Immature natural killer cell (primary cell): ENCODE data around the gene KLHDC9. TPM values are rescaled to one million over a fixed set of nuclear protein-coding genes. Genes with fewer than 3 reads are reported as not detected.

Source experiments
- DNase-seq, 3 donors: peaks; one replicate each; pipeline ENCODE4 v3.0.0; 2022; ENCODE audit warnings: mixed read lengths in 1 of 3
- H3K27ac Mint-ChIP-seq, 6 donors: one replicate each; pipeline ENCODE4 v1.8.0; 2020; ENCODE audit warnings: mixed read lengths in 6 of 6, mild to moderate bottlenecking in 5 of 6, inconsistent platforms in 4 of 6, moderate library complexity in 3 of 6
- H3K27me3 Mint-ChIP-seq, 3 donors: one replicate each; pipeline ENCODE4 v1.8.0; 2020 to 2021; ENCODE audit warnings: low read depth in 3 of 3, mild to moderate bottlenecking in 3 of 3, mixed read lengths in 3 of 3, moderate library complexity in 3 of 3, inconsistent platforms in 1 of 3
- H3K36me3 Mint-ChIP-seq, 3 donors: one replicate each; pipeline ENCODE4 v1.8.0; 2020; ENCODE audit warnings: mixed read lengths in 3 of 3, inconsistent platforms in 2 of 3, mild to moderate bottlenecking in 2 of 3
- H3K4me1 Mint-ChIP-seq, 2 donors: one replicate each; pipeline ENCODE4 v1.8.0; 2020; ENCODE audit warnings: inconsistent platforms in 2 of 2, mild to moderate bottlenecking in 2 of 2, mixed read lengths in 2 of 2, moderate library complexity in 1 of 2
- H3K4me3 Mint-ChIP-seq, 5 donors: one replicate each; pipeline ENCODE4 v1.8.0; 2020; ENCODE audit warnings: mild to moderate bottlenecking in 5 of 5, mixed read lengths in 5 of 5, inconsistent platforms in 3 of 5, moderate library complexity in 3 of 5
- H3K9me3 Mint-ChIP-seq, 6 donors: one replicate each; pipeline ENCODE4 v1.8.0; 2020; ENCODE audit warnings: mild to moderate bottlenecking in 6 of 6, mixed read lengths in 6 of 6, inconsistent platforms in 4 of 6, moderate library complexity in 3 of 6
- polyA plus RNA-seq, 3 donors: library from polyadenylated mRNA; unstranded; fragments of 300-500 nt; fragmentation: Illumina TruSeq; gene quantifications; one replicate each; pipeline ENCODE4 v1.2.3, GENCODE V29; 2021

The KLHDC9 gene
- polyA plus RNA-seq, 3 donors from 2014 or later, result 0.59 TPM; not detected in 2

DNA sequence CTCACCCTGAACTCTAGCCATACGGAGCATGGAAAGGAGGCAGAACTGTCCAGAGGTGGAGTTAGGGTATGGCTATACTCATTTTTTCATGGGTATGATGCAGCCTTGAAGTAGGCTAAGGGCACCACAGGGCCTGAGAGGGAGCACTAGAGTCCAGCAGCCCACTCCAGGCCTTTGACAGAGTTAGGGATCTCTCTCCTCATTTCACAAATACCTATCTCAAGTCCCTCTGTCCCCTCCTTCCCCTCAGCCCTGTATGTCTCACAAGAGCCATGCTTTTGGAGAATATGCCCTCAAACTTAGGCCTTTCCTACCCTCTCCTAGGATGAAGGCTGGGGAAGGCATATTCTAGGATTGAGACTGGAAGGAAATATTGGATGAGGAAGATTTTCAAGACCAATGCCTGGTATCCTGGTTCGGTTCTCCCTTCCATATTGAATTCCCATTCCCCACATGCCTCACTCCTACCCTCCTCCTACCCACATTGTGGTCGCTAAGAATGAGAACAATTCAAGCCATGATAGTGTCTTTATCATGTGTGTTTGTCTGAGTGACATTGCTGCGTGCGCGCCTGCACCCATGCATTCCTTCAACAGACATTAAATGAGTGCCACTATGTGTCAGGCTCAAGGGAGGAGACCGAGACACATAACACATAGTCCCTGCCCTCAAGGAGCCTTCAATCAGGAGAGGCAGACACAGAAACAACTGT, 6.2 kb upstream of the KLHDC9 start:
- H3K36me3 Mint-ChIP-seq, result no peaks in the 10 kb centered on the region
- H3K27ac Mint-ChIP-seq, result no peak overlapping the region
- no peak for DNase-seq
- H3K9me3 Mint-ChIP-seq, result no peaks in the 10 kb centered on the region
- peaks cover 1 to 4% of the 10 kb centered on the region in 2 donors for H3K4me1 Mint-ChIP-seq
- H3K27me3 Mint-ChIP-seq, result peaks cover 7 to 15% (median 14%) of the 10 kb centered on the region in 3 donors
- no peak overlapping the region for H3K4me3 Mint-ChIP-seq

DNA sequence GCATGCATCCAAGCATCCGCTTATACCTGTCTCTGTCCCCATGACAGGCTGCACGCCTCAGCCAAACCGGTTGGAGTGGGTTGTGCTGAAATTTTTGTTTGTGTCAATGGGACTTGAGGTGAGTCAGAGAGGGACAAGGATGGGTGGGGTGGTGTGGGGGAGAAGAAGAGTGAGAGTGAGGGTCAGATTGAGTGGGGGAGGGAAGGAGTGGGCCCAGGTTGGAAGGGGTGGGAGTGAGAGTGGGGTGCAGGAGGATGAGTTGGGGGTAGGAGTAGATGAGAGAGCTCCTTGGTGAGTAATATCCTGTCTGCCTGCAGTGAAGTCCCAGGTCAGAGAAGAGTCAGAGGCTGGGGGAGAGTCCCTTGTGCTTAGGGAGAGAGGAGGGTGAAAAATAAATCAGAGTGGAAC, 5.5 kb upstream of the KLHDC9 start:
- peaks cover 0 to 3% (median 1%) of the 10 kb centered on the region in 6 donors for H3K9me3 Mint-ChIP-seq
- H3K36me3 Mint-ChIP-seq, result peaks cover 0 to 3% (median 3%) of the 10 kb centered on the region in 3 donors
- peaks cover 8 to 11% of the 10 kb centered on the region in 2 donors for H3K4me1 Mint-ChIP-seq
- H3K4me3 Mint-ChIP-seq, result no peak overlapping the region
- H3K27me3 Mint-ChIP-seq, result peaks cover 14 to 22% (median 21%) of the 10 kb centered on the region in 3 donors
- no peak overlapping the region for H3K27ac Mint-ChIP-seq
- DNase-seq, result no peak

DNA sequence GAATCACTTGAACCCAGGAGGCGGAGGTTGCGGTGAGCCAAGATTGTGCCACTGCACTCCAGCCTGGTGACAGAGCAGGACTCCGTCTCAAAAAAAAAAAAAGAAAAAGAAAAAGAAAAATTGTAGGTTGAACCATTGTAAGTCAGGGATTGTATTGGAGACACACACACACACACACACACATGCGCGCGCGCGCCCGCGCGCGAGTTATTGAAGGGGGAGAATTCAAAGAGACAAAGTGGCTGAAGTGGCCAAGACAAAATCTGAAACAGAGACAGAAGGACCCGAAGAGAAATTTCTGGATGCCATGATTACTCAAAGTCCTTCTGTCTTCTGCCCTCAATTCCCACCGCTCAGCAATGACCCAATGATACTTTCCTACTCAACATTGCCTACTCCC, 3.7 kb upstream of the KLHDC9 start:
- DNase-seq, result no peak
- H3K4me1 Mint-ChIP-seq, result peaks cover 22% of the 10 kb centered on the region in 2 donors
- H3K4me3 Mint-ChIP-seq, result no peak overlapping the region
- H3K27ac Mint-ChIP-seq, result peak overlapping the region in 1 of 6 donors; percentile 67
- H3K9me3 Mint-ChIP-seq, result peaks cover 0 to 6% (median 2%) of the 10 kb centered on the region in 6 donors
- H3K36me3 Mint-ChIP-seq, result peaks cover 0 to 4% (median 4%) of the 10 kb centered on the region in 3 donors
- peaks cover 24 to 35% (median 34%) of the 10 kb centered on the region in 3 donors for H3K27me3 Mint-ChIP-seq

DNA sequence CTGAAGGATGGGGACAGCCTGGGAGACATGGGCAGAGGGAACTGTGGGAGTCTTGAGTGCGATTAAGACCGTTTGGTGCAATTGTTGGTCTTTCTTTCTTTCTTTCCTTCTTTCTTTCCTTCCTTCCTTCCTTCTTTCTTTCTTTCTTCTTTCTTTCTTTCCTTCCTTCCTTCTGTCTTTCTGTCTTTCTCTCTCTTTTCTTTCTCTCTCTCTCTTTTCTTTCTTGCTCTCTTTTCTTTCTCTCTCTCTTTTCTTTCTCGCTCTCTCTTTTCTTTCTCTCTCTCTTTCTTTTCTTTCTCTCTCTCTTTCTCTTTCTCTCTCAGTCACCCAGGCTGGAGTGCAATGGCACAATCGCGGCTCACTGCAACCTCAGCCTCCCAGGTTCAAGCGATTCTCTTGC, 2.9 kb upstream of the KLHDC9 start:
- peaks cover 24 to 40% (median 34%) of the 10 kb centered on the region in 3 donors for H3K27me3 Mint-ChIP-seq
- H3K4me1 Mint-ChIP-seq, result peaks cover 22% of the 10 kb centered on the region in 2 donors
- H3K36me3 Mint-ChIP-seq, result peaks cover 0 to 12% (median 4%) of the 10 kb centered on the region in 3 donors
- DNase-seq, result no peak
- no peak overlapping the region for H3K4me3 Mint-ChIP-seq
- H3K9me3 Mint-ChIP-seq, result peaks cover 0 to 6% (median 2%) of the 10 kb centered on the region in 6 donors
- no peak overlapping the region for H3K27ac Mint-ChIP-seq

DNA sequence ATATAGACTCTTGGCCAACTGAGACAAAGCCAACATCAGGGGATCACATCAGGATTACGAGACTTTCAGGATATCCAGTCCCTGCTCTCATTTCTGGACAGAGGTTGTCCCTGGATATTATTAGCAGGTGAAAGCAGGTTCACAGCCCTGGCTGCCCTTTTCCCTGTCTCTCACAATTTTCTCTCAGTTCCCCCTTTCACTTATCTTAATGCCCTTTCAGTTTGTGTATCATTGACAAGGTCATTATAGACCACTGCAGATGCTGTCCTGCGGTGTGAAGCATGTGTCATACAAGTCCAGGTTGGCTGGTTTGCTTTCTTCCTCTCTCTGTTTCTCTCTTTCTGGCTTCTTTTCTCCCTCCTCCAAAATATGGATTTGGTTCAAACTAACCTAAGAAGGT, 2.1 kb upstream of the KLHDC9 start:
- Mint-ChIP-seq H3K27me3 (peaks cover 24 to 40% (median 34%) of the 10 kb centered on the region in 3 donors), H3K27ac (peak overlapping the region in 2 of 6 donors; percentile 40 to 99), H3K4me3 (no peak overlapping the region), H3K36me3 (peaks cover 0 to 13% (median 4%) of the 10 kb centered on the region in 3 donors), H3K4me1 (peaks cover 22% of the 10 kb centered on the region in 2 donors), H3K9me3 (peaks cover 0 to 6% (median 2%) of the 10 kb centered on the region in 6 donors)
- no peak for DNase-seq

DNA sequence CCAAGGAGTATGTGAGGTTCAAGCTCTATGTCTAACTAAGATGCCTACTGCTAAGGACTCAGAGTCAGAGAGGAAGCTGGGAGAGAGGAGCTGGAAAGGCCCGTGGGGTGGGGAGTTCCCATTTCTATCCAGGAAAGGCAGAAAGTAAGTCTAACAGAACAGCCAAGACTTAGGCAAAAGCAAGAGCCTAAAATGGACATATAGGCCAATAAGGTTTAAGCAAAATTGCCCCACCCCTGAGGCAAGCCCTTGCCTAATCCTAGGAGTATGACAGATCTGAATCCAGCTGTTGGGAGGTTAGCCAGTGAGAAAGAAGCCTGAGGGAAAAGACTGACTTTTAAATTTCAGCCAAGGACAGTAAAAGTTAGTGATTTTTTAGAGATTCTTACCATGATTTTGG, 1.6 kb upstream of the KLHDC9 start:
- Mint-ChIP-seq H3K4me1 (peaks cover 22% of the 10 kb centered on the region in 2 donors), H3K9me3 (peaks cover 0 to 6% (median 2%) of the 10 kb centered on the region in 6 donors), H3K36me3 (peaks cover 0 to 16% (median 4%) of the 10 kb centered on the region in 3 donors), H3K27me3 (peaks cover 24 to 40% (median 34%) of the 10 kb centered on the region in 3 donors), H3K4me3 (peak overlapping the region in 1 of 5 donors; percentile 20), H3K27ac (peak overlapping the region in 4 of 6 donors; percentile 23 to 99 (median 80))
- no peak for DNase-seq

DNA sequence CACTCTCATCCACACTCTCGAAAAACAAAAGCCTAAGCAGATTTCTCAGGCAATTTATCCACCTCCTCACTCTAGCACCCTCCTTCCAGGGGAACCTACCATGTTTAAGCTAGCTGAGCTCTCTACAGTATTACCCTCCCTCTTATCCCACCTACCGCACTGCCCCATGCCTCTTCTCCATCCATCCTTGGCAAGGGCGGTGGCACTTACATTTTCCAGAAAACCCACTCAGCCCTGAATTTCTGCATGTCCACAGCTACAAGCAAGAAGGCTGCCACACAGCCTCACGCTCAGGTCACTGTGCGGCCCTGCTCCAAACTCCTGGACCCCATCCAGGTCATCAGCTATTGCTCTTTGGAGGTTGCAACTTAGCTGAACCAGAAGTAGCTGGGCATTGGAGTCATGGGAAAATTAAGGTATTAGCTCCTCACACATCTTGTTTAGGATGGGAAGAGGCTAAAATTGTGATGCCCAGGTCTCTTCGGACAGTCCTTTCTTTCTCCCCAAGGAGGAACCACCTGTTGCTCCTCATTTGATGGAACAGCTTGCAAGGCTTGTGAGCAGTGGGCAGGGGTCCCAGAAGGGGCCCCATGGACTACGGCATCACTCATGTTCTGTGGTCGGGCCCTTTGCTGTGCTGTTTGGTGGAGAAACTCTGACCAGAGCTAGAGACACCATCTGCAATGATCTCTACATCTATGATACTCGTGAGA, 1.1 kb downstream of the KLHDC9 start:
- peaks cover 24 to 37% (median 31%) of the 10 kb centered on the region in 3 donors for H3K27me3 Mint-ChIP-seq
- H3K27ac Mint-ChIP-seq, result peak overlapping the region in 4 of 6 donors; percentile 55 to 80 (median 69)
- H3K9me3 Mint-ChIP-seq, result peaks cover 0 to 6% (median 2%) of the 10 kb centered on the region in 6 donors
- no peak for DNase-seq
- peaks cover 4 to 20% (median 4%) of the 10 kb centered on the region in 3 donors for H3K36me3 Mint-ChIP-seq
- H3K4me1 Mint-ChIP-seq, result peaks cover 24 to 25% of the 10 kb centered on the region in 2 donors
- H3K4me3 Mint-ChIP-seq, result peak overlapping the region; percentile 57 to 86 (median 77)

DNA sequence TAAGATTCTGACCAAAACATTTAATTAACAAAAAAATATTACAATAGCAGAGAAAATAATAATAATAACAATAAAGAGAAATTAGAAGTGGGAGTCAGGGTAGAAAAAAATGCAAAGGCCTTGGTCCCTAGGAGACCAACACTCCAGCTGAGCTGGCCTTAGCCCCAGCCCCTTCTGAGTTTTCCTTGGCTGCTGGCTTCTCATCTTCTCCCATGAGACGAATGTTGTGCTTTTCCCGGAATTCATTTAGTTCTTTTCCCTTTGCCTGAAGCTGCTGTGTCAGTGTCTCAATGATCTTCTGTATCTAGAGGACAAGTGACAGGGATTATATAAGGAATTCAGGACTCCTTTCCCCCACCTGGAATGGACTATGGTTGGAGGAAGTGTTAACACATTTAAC, 2.4 kb downstream of the KLHDC9 start:
- H3K27me3 Mint-ChIP-seq, result peaks cover 24 to 35% (median 31%) of the 10 kb centered on the region in 3 donors
- H3K4me1 Mint-ChIP-seq, result peaks cover 24 to 25% of the 10 kb centered on the region in 2 donors
- DNase-seq, result no peak
- peaks cover 0 to 6% (median 2%) of the 10 kb centered on the region in 6 donors for H3K9me3 Mint-ChIP-seq
- H3K36me3 Mint-ChIP-seq, result peaks cover 4 to 20% (median 4%) of the 10 kb centered on the region in 3 donors
- H3K4me3 Mint-ChIP-seq, result no peak overlapping the region
- H3K27ac Mint-ChIP-seq, result no peak overlapping the region

DNA sequence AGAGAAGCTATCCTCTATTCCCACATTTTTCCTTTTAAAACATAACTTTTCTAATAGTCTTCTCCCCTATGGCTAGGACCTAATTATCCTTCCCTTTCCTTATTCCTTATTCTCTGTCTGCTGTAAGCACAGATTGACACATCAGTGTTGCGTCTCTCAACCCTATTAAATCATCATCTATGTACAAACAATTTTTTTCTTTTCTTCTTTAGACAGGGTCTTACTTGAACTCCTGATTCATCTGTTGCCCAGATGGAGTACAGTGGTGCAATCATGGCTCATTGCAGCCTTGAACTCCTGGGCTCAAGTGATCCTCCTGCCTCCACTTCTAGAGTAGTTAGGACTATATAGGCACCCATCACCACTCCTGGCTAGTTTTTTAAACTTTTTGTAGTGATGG, 8.3 kb downstream of the KLHDC9 start:
- no peak for DNase-seq
- Mint-ChIP-seq H3K27me3 (peaks cover 0 to 3% (median 0%) of the 10 kb centered on the region in 3 donors), H3K27ac (no peak overlapping the region), H3K9me3 (no peaks in the 10 kb centered on the region), H3K36me3 (peaks cover 0 to 12% (median 8%) of the 10 kb centered on the region in 3 donors), H3K4me1 (peaks cover 5 to 15% of the 10 kb centered on the region in 2 donors), H3K4me3 (no peak overlapping the region)

DNA sequence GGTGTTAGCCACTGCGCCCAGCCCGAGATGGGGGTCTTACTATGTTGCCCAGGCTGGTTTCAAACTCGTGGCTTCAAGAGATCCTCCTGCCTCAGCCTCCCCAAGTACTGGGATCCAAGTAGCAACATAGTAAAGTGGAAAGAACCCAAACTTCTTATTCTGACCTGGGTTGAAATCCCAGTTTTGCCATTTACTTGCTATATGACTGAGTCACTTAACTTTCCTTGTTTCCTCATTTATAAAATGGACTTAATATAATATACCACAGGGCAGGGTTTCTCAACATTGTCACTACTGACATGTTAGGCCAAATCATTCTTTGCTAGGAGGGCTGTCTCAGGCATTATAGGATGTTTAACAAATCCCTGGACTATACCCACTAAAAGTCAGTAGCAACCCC, 13.0 kb downstream of the KLHDC9 start:
- H3K9me3 Mint-ChIP-seq, result no peaks in the 10 kb centered on the region
- no peak overlapping the region for H3K4me3 Mint-ChIP-seq
- peaks cover 0 to 4% (median 4%) of the 10 kb centered on the region in 3 donors for H3K36me3 Mint-ChIP-seq
- H3K27me3 Mint-ChIP-seq, result peaks cover 0 to 5% (median 0%) of the 10 kb centered on the region in 3 donors
- no peak for DNase-seq
- H3K4me1 Mint-ChIP-seq, result peaks cover 29 to 46% of the 10 kb centered on the region in 2 donors
- no peak overlapping the region for H3K27ac Mint-ChIP-seq

DNA sequence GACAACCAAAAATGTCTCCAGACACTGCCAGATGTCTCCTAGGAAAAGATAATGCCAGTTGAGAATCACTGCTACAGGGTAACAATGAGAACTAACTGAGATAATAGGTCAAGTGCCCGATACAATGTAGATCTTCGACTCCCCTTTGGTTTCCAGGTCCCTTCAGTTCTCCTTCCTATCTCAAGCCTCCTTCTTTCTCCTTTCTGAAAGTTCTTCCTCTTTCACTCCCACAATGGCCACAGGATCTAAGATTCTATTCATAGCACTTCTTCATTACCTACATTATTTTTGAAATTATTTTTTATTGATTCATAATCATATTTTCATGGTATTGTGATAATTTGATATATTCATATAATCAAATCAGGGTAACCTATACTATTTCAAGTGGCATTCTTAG, 13.4 kb downstream of the KLHDC9 start:
- Mint-ChIP-seq H3K36me3 (peaks cover 0 to 4% (median under 1%) of the 10 kb centered on the region in 3 donors), H3K4me1 (peaks cover 31 to 50% of the 10 kb centered on the region in 2 donors), H3K27ac (no peak overlapping the region), H3K27me3 (peaks cover 0 to 4% (median 0%) of the 10 kb centered on the region in 3 donors), H3K9me3 (no peaks in the 10 kb centered on the region), H3K4me3 (no peak overlapping the region)
- no peak for DNase-seq

DNA sequence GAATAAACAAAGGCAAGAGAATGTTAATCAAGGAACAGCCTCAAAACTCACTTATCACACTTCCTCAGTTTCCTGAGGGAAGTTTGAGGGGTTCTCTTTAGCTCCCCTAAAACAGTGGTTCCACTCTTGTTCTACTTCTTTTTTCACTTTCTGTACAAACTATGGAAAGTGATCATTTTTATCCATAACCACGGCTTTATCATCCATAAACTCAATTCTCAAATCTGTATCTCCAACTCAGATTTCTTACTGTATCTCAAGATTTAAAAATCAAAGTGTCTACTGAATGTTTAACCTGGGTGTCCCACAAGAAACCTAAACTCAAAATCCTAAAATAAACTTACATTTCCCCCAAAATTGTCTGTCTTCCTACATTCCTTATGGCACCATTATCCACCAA, 15.8 kb downstream of the KLHDC9 start:
- H3K4me1 Mint-ChIP-seq, result peaks cover 52 to 70% of the 10 kb centered on the region in 2 donors
- DNase-seq, result no peak
- H3K27me3 Mint-ChIP-seq, result peaks cover 0 to 4% (median 2%) of the 10 kb centered on the region in 3 donors
- peaks cover 0 to under 1% (median 0%) of the 10 kb centered on the region in 3 donors for H3K36me3 Mint-ChIP-seq
- H3K9me3 Mint-ChIP-seq, result no peaks in the 10 kb centered on the region
- H3K27ac Mint-ChIP-seq, result peak overlapping the region in 1 of 6 donors; percentile 72
- H3K4me3 Mint-ChIP-seq, result no peak overlapping the region

DNA sequence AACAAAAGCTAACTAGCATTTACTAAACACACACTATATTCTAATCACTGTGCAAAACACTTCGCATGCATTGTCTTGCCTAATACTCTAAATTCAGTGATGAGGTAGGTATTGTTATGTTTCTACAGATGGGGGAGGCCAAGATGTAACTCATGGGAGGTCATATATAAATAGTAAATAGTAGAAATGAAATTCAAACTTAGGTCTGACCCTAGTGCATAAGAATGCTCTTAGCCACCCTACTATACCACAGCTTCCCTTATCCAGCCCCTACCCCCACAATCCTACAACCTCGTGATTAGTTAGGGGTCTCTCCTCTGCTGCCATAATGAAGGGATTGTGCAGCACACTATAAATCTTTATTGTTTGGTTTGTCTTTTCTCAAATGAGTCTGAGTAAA, 16.4 kb downstream of the KLHDC9 start:
- H3K9me3 Mint-ChIP-seq, result no peaks in the 10 kb centered on the region
- DNase-seq, result no peak
- peak overlapping the region in 2 of 6 donors; percentile 1 to 72 for H3K27ac Mint-ChIP-seq
- H3K27me3 Mint-ChIP-seq, result peaks cover 0 to 5% (median 2%) of the 10 kb centered on the region in 3 donors
- no peak overlapping the region for H3K4me3 Mint-ChIP-seq
- peaks cover 58 to 71% of the 10 kb centered on the region in 2 donors for H3K4me1 Mint-ChIP-seq
- no peaks in the 10 kb centered on the region for H3K36me3 Mint-ChIP-seq
